GM19099 (cell line): ENCODE data around the gene PLA2G2E.

Experiments
- POLR2A ChIP-seq: IDR thresholded peaks from 3 replicates; pipeline ENCODE4 v1.6.1; 2011; ENCODE audit warnings: low read depth; ENCODE audit not compliant: insufficient read length; ENCODE audit errors: extremely low read depth

The PLA2G2E gene

GRCh38 chr1:19923137-19923952, at the start of gene PLA2G2E:
PLA2G2E (minus strand) TSS chr1:19923617; CDS start chr1:19923559, 58 bp downstream.
- TF ChIP-seq POLR2A = no peak

GRCh38 chr1:19971664-19972063, 48.2 kb upstream of the PLA2G2E start:
- no peak for TF ChIP-seq POLR2A

DNA sequence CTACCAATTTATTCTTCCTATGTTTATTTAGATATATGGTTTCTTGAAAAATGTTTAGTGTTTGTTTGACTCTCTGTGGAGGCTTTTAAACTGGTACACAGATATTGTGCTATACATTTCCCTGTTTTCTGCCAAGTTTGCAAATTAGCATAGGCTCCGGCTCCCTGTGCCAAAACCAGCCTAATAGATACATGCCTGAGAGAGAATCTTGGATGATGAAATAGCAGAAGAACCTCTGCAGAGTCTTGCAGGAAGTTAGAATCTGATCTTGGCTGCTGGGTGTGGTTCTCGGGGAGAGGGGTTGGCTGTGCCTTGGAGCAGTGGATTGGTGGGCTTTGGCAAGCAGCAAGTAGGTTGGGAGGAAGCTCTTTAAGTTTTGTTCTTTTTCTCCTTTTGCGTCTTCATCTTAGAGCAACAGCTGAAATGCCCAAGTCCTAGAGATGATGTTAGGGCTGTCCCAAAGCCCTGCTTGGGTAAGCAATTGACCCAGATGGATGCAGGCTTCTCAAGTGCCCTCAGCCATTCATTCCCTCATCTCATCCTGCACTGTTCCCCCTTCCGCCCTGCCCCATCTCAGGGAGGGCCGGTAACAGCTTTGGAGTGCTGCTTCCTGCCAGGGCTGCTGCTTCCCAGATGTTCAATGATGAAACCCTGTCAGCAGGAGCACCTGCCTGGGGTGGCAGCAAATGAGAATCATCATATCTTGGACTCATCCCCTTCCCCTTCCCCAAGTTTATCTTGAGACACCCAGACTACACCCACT, 46.7 kb upstream of the PLA2G2E start:
- TF ChIP-seq POLR2A = no peak

- TF ChIP-seq POLR2A = no peak
These were observed 44.4 kb upstream of the PLA2G2E start for GRCh38 chr1:19967808-19968207.

DNA sequence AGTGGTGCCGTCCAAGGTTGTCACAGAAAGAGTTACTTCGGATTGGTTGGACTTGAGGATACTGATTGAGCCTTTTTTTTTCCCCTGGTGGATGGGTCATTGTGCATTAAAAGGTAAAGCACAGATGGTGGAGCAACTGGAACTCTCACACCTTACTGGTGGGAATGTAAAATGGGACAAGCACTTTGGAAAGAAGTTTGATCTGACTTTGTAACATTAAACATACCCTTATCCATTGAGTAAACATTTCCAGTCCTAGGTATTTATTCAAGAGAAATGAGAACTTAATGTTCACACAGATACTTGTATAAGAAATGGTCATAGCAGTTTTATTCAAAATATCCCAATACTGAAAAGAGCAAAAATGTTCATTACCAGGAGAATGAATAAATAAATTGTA, 41.1 kb upstream of the PLA2G2E start:
- TF ChIP-seq POLR2A = no peak

GRCh38 chr1:19963636-19964035, 40.2 kb upstream of the PLA2G2E start:
- TF ChIP-seq POLR2A = no peak

GRCh38 chr1:19960591-19960990, 37.2 kb upstream of the PLA2G2E start:
- no peak for TF ChIP-seq POLR2A

- TF ChIP-seq POLR2A = no peak
These were observed 34.4 kb upstream of the PLA2G2E start for GRCh38 chr1:19957779-19958178.

- no peak for TF ChIP-seq POLR2A
These were observed 32.2 kb upstream of the PLA2G2E start for GRCh38 chr1:19955534-19956170.

DNA sequence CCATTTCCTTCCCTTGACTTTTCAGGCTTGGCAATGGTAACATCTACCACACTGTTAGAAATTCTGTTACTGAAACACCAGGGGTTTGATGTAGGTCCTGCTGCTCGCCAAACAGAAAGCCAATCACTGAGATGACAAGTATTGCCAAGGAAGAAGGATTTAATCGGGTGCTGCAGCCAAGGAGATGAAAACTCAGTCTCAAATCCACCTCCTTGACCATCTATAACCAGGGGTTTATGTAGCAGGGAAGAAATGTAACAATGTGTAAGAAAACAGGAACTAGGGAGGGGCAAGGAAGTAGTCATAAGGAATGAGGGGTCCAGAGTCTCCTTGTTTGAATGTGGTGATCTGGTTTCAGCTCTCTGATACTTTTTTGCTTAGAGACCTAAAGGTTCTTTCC, 30.6 kb upstream of the PLA2G2E start:
- no peak for TF ChIP-seq POLR2A

GRCh38 chr1:19949016-19949415, 25.6 kb upstream of the PLA2G2E start:
- TF ChIP-seq POLR2A = no peak

- TF ChIP-seq POLR2A = no peak
These were observed 23.6 kb upstream of the PLA2G2E start for GRCh38 chr1:19946971-19947370.

- no peak for TF ChIP-seq POLR2A
These were observed 22.9 kb upstream of the PLA2G2E start for GRCh38 chr1:19946331-19946751.

DNA sequence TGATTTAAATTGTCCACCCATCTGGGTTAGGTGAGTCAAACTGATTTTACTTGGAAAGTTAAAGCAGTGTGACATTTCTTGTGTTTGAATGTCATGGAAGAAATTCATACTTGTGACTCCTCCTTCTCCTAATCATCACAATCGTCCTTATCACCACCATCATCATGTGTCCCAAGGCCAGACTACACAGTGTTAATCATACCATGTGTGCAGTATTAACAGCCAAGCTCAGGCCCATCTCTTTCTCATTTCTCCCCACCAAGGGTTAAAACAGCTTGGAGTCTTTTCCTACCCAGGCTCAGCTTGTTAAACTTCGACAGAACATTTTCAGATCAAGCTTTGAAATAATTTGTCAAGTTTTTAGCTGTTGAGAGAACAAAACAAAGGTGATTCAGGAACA, 22.5 kb upstream of the PLA2G2E start:
- TF ChIP-seq POLR2A = no peak

GRCh38 chr1:19942657-19943056, 19.2 kb upstream of the PLA2G2E start:
- TF ChIP-seq POLR2A = no peak

GRCh38 chr1:19942088-19942487, 18.7 kb upstream of the PLA2G2E start:
- TF ChIP-seq POLR2A = no peak

GRCh38 chr1:19941206-19941568, 17.8 kb upstream of the PLA2G2E start:
- TF ChIP-seq POLR2A = no peak
